ENCODE measurements around the gene THRB. TPM values are rescaled to one million over a fixed set of nuclear protein-coding genes. Genes with fewer than 3 reads are reported as not detected.

Gene THRB
- total and polyA plus RNA-seq, 11 donors, result 4.8 to 28.5 (median 21.0) TPM

- no peak for ATAC-seq
- H3K27ac ChIP-seq, result no peak overlapping the region
- no peaks in the 10 kb centered on the region for H3K27me3 ChIP-seq
- intact Hi-C loops (cut with DNase I), result no loop called here
- no peak for DNase-seq
- no peaks in the 10 kb centered on the region for H3K36me3 ChIP-seq
- no peaks in the 10 kb centered on the region for H3K9me3 ChIP-seq
- 59 to 73% (median 66%) methylated on average over 6 of the region's 6 CpGs for WGBS, 4 donors
- no peak overlapping the region for H3K4me3 ChIP-seq
- TF ChIP-seq POLR2A (IDR thresholded peaks at IDR 0.05), result no peak
- TF ChIP-seq CTCF (IDR thresholded peaks at IDR 0.05), result no peak
- H3K4me1 ChIP-seq, result peaks cover 0 to 8% (median 0%) of the 10 kb centered on the region in 12 donors
Measured at GRCh38 chr3:24158761-24159454, 335.7 kb downstream of the THRB start.

- H3K36me3 ChIP-seq, result no peaks in the 10 kb centered on the region
- intact Hi-C loops (cut with DNase I), result no loop called here
- TF ChIP-seq CTCF (IDR thresholded peaks at IDR 0.05), result no peak
- TF ChIP-seq POLR2A (IDR thresholded peaks at IDR 0.05), result no peak
- peaks cover 0 to 19% (median 2%) of the 10 kb centered on the region in 12 donors for H3K4me1 ChIP-seq
- no peak overlapping the region for H3K27ac ChIP-seq
- H3K4me3 ChIP-seq, result no peak overlapping the region
- DNase-seq, result no peak
- no peaks in the 10 kb centered on the region for H3K27me3 ChIP-seq
- no peaks in the 10 kb centered on the region for H3K9me3 ChIP-seq
- WGBS, 4 donors, result 82 to 94% (median 92%) methylated on average over 4 of the region's 4 CpGs
- ATAC-seq, result no peak
Measured at GRCh38 chr3:24157106-24157505, 337.5 kb downstream of the THRB start.

GRCh38 chr3:24156466-24156865 is 338.2 kb downstream of the THRB start:
- Histone ChIP-seq H3K27ac (no peak overlapping the region), H3K27me3 (no peaks in the 10 kb centered on the region), H3K4me1 (peaks cover 0 to 21% (median 4%) of the 10 kb centered on the region in 12 donors), H3K4me3 (no peak overlapping the region), H3K36me3 (no peaks in the 10 kb centered on the region), H3K9me3 (no peaks in the 10 kb centered on the region)
- 73 to 83% (median 78%) methylated on average over 2 of the region's 2 CpGs for WGBS, 4 donors
- no peak for ATAC-seq
- TF ChIP-seq CTCF (IDR thresholded peaks at IDR 0.05) (no peak), POLR2A (IDR thresholded peaks at IDR 0.05) (no peak)
- intact Hi-C loops (cut with DNase I), result no loop called here
- DNase-seq, result no peak

- Histone ChIP-seq H3K4me3 (no peak overlapping the region), H3K9me3 (no peaks in the 10 kb centered on the region), H3K4me1 (peaks cover 0 to 24% (median 6%) of the 10 kb centered on the region in 12 donors), H3K27ac (no peak overlapping the region), H3K36me3 (no peaks in the 10 kb centered on the region), H3K27me3 (no peaks in the 10 kb centered on the region)
- DNase-seq (no peak), ATAC-seq (no peak)
- TF ChIP-seq POLR2A (IDR thresholded peaks at IDR 0.05) (no peak), CTCF (IDR thresholded peaks at IDR 0.05) (no peak)
- intact Hi-C loops (cut with DNase I), result no loop called here
Measured at GRCh38 chr3:24155276-24155675, 339.4 kb downstream of the THRB start.

Measured in heart left ventricle (tissue), 16 donors.